ENCODE measurements around the gene PPP2R5A. TPM values are rescaled to one million over a fixed set of nuclear protein-coding genes. Genes with fewer than 3 reads are reported as not detected.

The PPP2R5A gene
- total RNA-seq, 1 donor, result 29.4 TPM

- TF ChIP-seq, protein P1, sequence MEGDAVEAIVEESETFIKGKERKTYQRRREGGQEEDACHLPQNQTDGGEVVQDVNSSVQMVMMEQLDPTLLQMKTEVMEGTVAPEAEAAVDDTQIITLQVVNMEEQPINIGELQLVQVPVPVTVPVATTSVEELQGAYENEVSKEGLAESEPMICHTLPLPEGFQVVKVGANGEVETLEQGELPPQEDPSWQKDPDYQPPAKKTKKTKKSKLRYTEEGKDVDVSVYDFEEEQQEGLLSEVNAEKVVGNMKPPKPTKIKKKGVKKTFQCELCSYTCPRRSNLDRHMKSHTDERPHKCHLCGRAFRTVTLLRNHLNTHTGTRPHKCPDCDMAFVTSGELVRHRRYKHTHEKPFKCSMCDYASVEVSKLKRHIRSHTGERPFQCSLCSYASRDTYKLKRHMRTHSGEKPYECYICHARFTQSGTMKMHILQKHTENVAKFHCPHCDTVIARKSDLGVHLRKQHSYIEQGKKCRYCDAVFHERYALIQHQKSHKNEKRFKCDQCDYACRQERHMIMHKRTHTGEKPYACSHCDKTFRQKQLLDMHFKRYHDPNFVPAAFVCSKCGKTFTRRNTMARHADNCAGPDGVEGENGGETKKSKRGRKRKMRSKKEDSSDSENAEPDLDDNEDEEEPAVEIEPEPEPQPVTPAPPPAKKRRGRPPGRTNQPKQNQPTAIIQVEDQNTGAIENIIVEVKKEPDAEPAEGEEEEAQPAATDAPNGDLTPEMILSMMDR (IDR thresholded peaks at IDR 0.05; ENCODE audit: insufficient read depth, low read depth, low read length), result no peak
- DNase-seq (ENCODE audit: low read depth), result peak; percentile 48
- no peak overlapping the region for H3K4me3 ChIP-seq (ENCODE audit: low read depth, low read length)
These were observed 116.8 kb downstream of the PPP2R5A start for GRCh38 chr1:212401838-212402582.

- no peak overlapping the region for H3K4me3 ChIP-seq (ENCODE audit: low read depth, low read length)
- no peak for DNase-seq (ENCODE audit: low read depth)
- TF ChIP-seq, protein P1 (IDR thresholded peaks at IDR 0.05; ENCODE audit: insufficient read depth, low read depth, low read length), result no peak
These were observed 117.6 kb downstream of the PPP2R5A start for GRCh38 chr1:212402666-212403321.

GRCh38 chr1:212410231-212410820 is 125.1 kb downstream of the PPP2R5A start:
- TF ChIP-seq, protein P1 (IDR thresholded peaks at IDR 0.05; ENCODE audit: insufficient read depth, low read depth, low read length), result no peak
- no peak for DNase-seq (ENCODE audit: low read depth)

More at GRCh38 chr1:212410231-212410820, 125.1 kb downstream of the PPP2R5A start:
- H3K4me3 ChIP-seq (ENCODE audit: low read depth, low read length), result no peak overlapping the region

Small RNA genes lying within 50 kb of the gene (small RNA-seq; reads per million reads assigned to genes)
- gene SNORA16B, result not detected

Other genes with a start within 250 kb of the PPP2R5A start
- gene INTS7, start 249.9 kb upstream of the PPP2R5A start, total RNA-seq, result 14.5 and 22.9 TPM in 2 replicates
- gene DTL, start 249.7 kb upstream of the PPP2R5A start, total RNA-seq, result 13.2 and 16.0 TPM in 2 replicates
- gene PACC1, start 129.5 kb downstream of the PPP2R5A start, total RNA-seq, result 8.1 and 11.2 TPM in 2 replicates
- gene NENF, start 147.5 kb downstream of the PPP2R5A start, total RNA-seq, result 26.8 and 36.7 TPM in 2 replicates

Measured in fibroblast of villous mesenchyme (primary cell).